ENCODE results near the gene PCDHAC1.

Gene PCDHAC1

DNA sequence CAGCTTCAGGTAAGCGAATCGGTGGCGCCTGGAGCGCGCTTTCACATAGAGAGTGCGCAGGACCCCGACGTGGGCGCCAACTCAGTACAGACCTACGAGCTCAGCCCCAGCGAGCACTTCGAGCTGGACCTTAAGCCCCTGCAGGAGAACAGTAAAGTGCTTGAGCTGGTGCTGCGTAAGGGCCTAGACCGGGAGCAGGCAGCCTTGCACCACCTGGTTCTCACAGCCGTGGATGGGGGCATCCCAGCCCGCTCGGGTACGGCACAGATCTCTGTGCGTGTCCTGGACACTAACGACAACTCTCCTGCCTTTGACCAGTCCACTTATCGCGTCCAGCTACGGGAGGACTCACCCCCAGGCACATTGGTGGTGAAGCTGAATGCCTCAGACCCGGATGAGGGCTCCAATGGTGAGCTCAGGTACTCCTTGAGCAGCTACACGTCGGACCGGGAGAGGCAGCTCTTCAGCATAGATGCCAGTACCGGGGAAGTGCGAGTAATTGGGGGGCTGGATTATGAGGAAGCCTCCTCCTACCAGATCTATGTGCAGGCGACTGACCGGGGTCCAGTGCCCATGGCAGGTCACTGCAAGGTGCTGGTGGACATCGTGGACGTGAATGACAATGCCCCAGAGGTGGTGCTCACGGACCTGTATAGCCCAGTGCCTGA is 41.3 kb downstream of the PCDHAC1 start:
- no peak for DNase-seq (ENCODE audit: low spot score)

DNA sequence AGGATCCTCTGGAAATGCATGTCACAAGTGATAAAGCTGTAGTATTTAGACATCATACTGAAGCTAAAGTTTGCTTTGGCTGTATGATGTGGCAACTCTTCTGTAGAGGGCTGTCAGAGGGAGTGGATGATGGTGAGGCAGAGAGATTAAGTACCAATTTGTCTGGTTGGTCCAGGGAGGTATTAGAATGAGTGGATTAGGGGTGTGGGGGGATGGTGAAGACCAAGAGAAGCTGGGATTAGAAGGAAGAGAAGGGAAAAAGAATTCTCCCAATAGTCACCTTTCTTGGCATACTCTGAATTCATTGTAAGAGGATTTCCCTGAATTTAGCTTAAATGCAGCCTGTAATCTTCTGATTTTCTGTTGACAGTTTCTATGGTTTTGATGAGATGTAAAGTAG is 43.8 kb downstream of the PCDHAC1 start:
- DNase-seq (ENCODE audit: low spot score): no peak

DNA sequence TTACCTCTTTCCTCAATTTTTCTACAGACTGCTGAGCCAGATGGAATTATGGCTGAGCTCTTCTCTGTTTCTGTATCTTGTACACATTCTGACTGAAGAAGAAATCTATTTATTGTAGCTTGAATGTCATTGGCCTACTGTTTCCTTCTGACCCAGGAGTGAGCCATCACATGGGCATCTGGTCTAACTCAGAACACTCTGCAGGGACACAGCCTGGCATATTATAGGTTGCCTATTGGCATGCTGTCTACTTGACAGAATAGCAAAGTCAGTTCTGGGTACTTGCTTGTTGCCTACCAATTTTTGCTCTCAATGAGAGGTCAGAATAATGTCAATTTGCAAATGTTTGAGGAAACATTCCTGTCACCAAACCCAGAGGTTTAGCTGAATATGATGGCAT is 47.5 kb downstream of the PCDHAC1 start:
- DNase-seq (ENCODE audit: low spot score): no peak

DNA sequence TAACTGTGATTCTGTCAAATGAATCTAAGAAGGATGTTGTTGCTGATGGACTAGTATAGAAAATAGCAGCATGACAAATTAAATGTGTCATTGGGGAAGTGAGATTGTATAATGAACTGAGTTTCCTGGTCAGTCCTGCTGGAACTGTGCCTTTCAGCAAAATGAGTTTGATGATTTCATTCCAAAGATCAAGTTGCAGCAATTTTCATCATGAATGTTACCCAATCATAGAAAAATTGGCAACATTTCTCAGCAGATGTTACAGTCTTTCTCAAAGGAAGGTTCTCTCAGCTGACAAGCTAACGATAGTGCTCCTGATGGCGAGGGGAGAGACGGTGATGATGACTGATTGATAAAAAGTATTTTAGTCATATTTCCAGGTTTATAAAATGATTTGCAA is 50.9 kb downstream of the PCDHAC1 start:
- DNase-seq (ENCODE audit: low spot score): no peak

DNA sequence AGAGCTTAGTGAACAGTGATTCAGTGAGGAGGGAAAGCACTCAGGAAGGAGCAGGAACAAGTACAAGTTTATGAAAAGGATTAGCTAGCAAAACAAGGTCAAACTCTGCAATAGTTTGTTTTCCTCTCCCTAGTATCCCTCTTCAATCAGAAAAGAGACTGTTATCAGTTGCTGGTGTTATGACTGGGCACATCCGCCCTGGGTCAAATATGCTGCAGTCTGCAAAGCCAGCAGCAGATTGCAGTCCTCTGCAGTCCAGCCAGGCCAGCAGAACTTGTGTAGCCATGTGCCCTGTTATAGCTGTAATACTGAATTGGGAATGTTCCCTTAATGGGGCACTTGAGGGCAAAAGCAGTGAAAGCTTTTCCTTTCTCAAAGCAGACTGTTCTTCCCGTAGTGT is 52.2 kb downstream of the PCDHAC1 start:
- DNase-seq (ENCODE audit: low spot score): no peak

DNA sequence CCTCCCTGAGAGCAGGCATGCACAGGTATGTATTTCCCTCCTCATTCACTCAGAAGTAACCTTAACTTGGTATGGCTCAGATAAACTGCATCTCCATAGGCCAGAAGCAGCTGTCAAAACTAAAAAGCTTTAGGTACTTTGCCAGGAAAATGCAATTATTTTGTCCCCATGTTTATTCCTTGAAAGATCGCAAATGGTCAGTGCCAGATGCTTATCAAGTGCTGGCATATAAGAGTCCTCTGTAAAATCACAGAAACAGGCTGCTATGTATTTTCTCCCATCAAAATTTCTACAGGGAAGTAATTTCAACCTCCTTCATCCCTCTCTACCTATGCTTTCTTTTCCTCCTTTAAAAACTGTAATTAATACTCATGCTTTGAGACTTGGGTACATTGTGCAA is 52.9 kb downstream of the PCDHAC1 start:
- no peak for DNase-seq (ENCODE audit: low spot score)
